ENCODE data around the gene CACNA1D. TPM values are rescaled to one million over a fixed set of nuclear protein-coding genes. Genes with fewer than 3 reads are reported as not detected.

CACNA1D gene
- total and polyA plus RNA-seq, 2 donors from 2014 or later = 3.7 to 35.7 TPM

GRCh38 chr3:53490459-53490968 is 3.9 kb upstream of the CACNA1D start:
- Histone ChIP-seq H3K27me3 (ENCODE audit: control insufficient read depth, insufficient read depth, low read length) (no peaks in the 10 kb centered on the region), H3K27ac (ENCODE audit: low read depth in 2 of 2, low read length in 2 of 2) (no peak overlapping the region), H3K4me1 (ENCODE audit: control insufficient read depth in 2 of 3, insufficient read depth in 2 of 3, low read depth in 1 of 3, low read length in 3 of 3) (peaks cover 0 to 11% (median 5%) of the 10 kb centered on the region in 3 donors), H3K9ac (ENCODE audit: low read length in 3 of 3) (no peak overlapping the region), H3K9me3 (ENCODE audit: control insufficient read depth in 2 of 3, insufficient read depth in 1 of 3, low read length in 3 of 3) (no peaks in the 10 kb centered on the region), H3K36me3 (ENCODE audit: control insufficient read depth in 2 of 3, insufficient read depth in 3 of 3, low read length in 3 of 3) (no peaks in the 10 kb centered on the region), H3K4me3 (ENCODE audit: low read length in 3 of 3) (no peak overlapping the region)
- DNase-seq (no peak), FAIRE-seq (no peak)
- intact Hi-C loops (cut with DNase I) = no loop called here
- no peak for TF ChIP-seq CTCF (IDR thresholded peaks at IDR 0.05; ENCODE audit: borderline replicate concordance, extremely low read depth, insufficient read depth)

- Histone ChIP-seq H3K27ac (ENCODE audit: low read depth in 2 of 2, low read length in 2 of 2) (no peak overlapping the region), H3K4me1 (ENCODE audit: control insufficient read depth in 2 of 3, insufficient read depth in 2 of 3, low read depth in 1 of 3, low read length in 3 of 3) (peaks cover 0 to 11% (median 5%) of the 10 kb centered on the region in 3 donors), H3K9ac (ENCODE audit: low read length in 3 of 3) (no peak overlapping the region), H3K27me3 (ENCODE audit: control insufficient read depth, insufficient read depth, low read length) (no peaks in the 10 kb centered on the region), H3K4me3 (ENCODE audit: low read length in 3 of 3) (no peak overlapping the region), H3K36me3 (ENCODE audit: control insufficient read depth in 2 of 3, insufficient read depth in 3 of 3, low read length in 3 of 3) (no peaks in the 10 kb centered on the region), H3K9me3 (ENCODE audit: control insufficient read depth in 2 of 3, insufficient read depth in 1 of 3, low read length in 3 of 3) (no peaks in the 10 kb centered on the region)
- intact Hi-C loops (cut with DNase I) = no loop called here
- TF ChIP-seq CTCF (IDR thresholded peaks at IDR 0.05; ENCODE audit: borderline replicate concordance, extremely low read depth, insufficient read depth) = no peak
- FAIRE-seq (no peak), DNase-seq (no peak)
These were observed 3.1 kb upstream of the CACNA1D start for GRCh38 chr3:53491276-53491675.

- Histone ChIP-seq H3K4me1 (ENCODE audit: control insufficient read depth in 2 of 3, insufficient read depth in 2 of 3, low read depth in 1 of 3, low read length in 3 of 3) (peaks cover 0 to 11% (median 5%) of the 10 kb centered on the region in 3 donors), H3K9me3 (ENCODE audit: control insufficient read depth in 2 of 3, insufficient read depth in 1 of 3, low read length in 3 of 3) (no peaks in the 10 kb centered on the region), H3K9ac (ENCODE audit: low read length in 3 of 3) (no peak overlapping the region), H3K4me3 (ENCODE audit: low read length in 3 of 3) (peak overlapping the region in 2 of 3 donors; percentile 8 to 44), H3K36me3 (ENCODE audit: control insufficient read depth in 2 of 3, insufficient read depth in 3 of 3, low read length in 3 of 3) (no peaks in the 10 kb centered on the region), H3K27ac (ENCODE audit: low read depth in 2 of 2, low read length in 2 of 2) (peak overlapping the region; percentile 32 to 56), H3K27me3 (ENCODE audit: control insufficient read depth, insufficient read depth, low read length) (no peaks in the 10 kb centered on the region)
- no peak for TF ChIP-seq CTCF (IDR thresholded peaks at IDR 0.05; ENCODE audit: borderline replicate concordance, extremely low read depth, insufficient read depth)
- intact Hi-C loops (cut with DNase I) = no loop called here
- DNase-seq (no peak), FAIRE-seq (no peak)
These were observed 832 bp upstream of the CACNA1D start for GRCh38 chr3:53493595-53493962.

- Histone ChIP-seq H3K27ac (ENCODE audit: low read depth in 2 of 2, low read length in 2 of 2) (peak overlapping the region in 1 of 2 donors; percentile 50), H3K9me3 (ENCODE audit: control insufficient read depth in 2 of 3, insufficient read depth in 1 of 3, low read length in 3 of 3) (no peaks in the 10 kb centered on the region), H3K9ac (ENCODE audit: low read length in 3 of 3) (peak overlapping the region in 1 of 3 donors; percentile 40), H3K4me1 (ENCODE audit: control insufficient read depth in 2 of 3, insufficient read depth in 2 of 3, low read depth in 1 of 3, low read length in 3 of 3) (peaks cover 0 to 5% (median 4%) of the 10 kb centered on the region in 3 donors), H3K27me3 (ENCODE audit: control insufficient read depth, insufficient read depth, low read length) (no peaks in the 10 kb centered on the region), H3K4me3 (ENCODE audit: low read length in 3 of 3) (peak overlapping the region; percentile 39 to 59 (median 50)), H3K36me3 (ENCODE audit: control insufficient read depth in 2 of 3, insufficient read depth in 3 of 3, low read length in 3 of 3) (no peaks in the 10 kb centered on the region)
- intact Hi-C loops (cut with DNase I) = no loop called here
- DNase-seq (peak in 2 of 5 donors; percentile 31 to 69), FAIRE-seq (no peak)
- no peak for TF ChIP-seq CTCF (IDR thresholded peaks at IDR 0.05; ENCODE audit: borderline replicate concordance, extremely low read depth, insufficient read depth)
These were observed 722 bp downstream of the CACNA1D start for GRCh38 chr3:53495146-53495519.

Data from kidney (tissue), 14 donors.